Measurements from ENCODE around the gene ATG7.
A peak's percentile ranks its signal among the peaks of the same experiment; 100 is the strongest.
"Not testable (repeated sequence)": the region's sequence is repeated elsewhere in the genome, so short reads cannot be mapped to it uniquely, and the experiment has no call there.

Gene ATG7

GRCh38 chr3:11470031-11470853 is 198.0 kb downstream of the ATG7 start:
- no peak for DNase-seq

- no peak for DNase-seq
These were observed 203.1 kb downstream of the ATG7 start for GRCh38 chr3:11475324-11475723.

- no peak for DNase-seq
These were observed 204.5 kb downstream of the ATG7 start for GRCh38 chr3:11476735-11477144.

GRCh38 chr3:11477407-11477911 is 205.3 kb downstream of the ATG7 start:
- DNase-seq = no peak

GRCh38 chr3:11478167-11478566 is 206.0 kb downstream of the ATG7 start:
- DNase-seq = no peak

- DNase-seq = no peak
These were observed 207.0 kb downstream of the ATG7 start for GRCh38 chr3:11479221-11479620.

GRCh38 chr3:11480663-11481298 is 208.6 kb downstream of the ATG7 start:
- DNase-seq = no peak

GRCh38 chr3:11481556-11481955 is 209.4 kb downstream of the ATG7 start:
- DNase-seq = no peak

GRCh38 chr3:11482021-11482420 is 209.8 kb downstream of the ATG7 start:
- DNase-seq = no peak

- not testable (repeated sequence) for DNase-seq
These were observed 216.2 kb downstream of the ATG7 start for GRCh38 chr3:11488356-11488755.

GRCh38 chr3:11494131-11494916 is 222.1 kb downstream of the ATG7 start:
- no peak for DNase-seq

GRCh38 chr3:11495948-11496557 is 223.9 kb downstream of the ATG7 start:
- DNase-seq = no peak

GRCh38 chr3:11498177-11498576 is 226.0 kb downstream of the ATG7 start:
- DNase-seq = no peak

- DNase-seq = peak; percentile 72
These were observed 226.4 kb downstream of the ATG7 start for GRCh38 chr3:11498646-11499045.

- DNase-seq = no peak
These were observed 226.9 kb downstream of the ATG7 start for GRCh38 chr3:11499144-11499543.

GRCh38 chr3:11502413-11502812 is 230.2 kb downstream of the ATG7 start:
- not testable (repeated sequence) for DNase-seq

- DNase-seq = no peak
These were observed 235.5 kb downstream of the ATG7 start for GRCh38 chr3:11507719-11508118.

GRCh38 chr3:11508346-11509172 is 236.4 kb downstream of the ATG7 start:
- no peak for DNase-seq

GRCh38 chr3:11509173-11510000 is 237.2 kb downstream of the ATG7 start:
- DNase-seq = peak; percentile 9

- no peak for DNase-seq
These were observed 237.8 kb downstream of the ATG7 start for GRCh38 chr3:11510001-11510340.

GRCh38 chr3:11510356-11510755 is 238.2 kb downstream of the ATG7 start:
- DNase-seq = no peak
